GM21390 (cell line): ENCODE data around the gene FADS2.
A peak's percentile ranks its signal among the peaks of the same experiment; 100 is the strongest.

Source experiments
- ATAC-seq: cut with Tn5 transposase; IDR thresholded peaks from one replicate; pipeline ENCODE4 v1.9.1; 2021; ENCODE audit not compliant: unreplicated experiment

The FADS2 gene

GRCh38 chr11:61827571-61828378, at the start of gene FADS2:
TSS of gene FADS2 (plus strand) at chr11:61828300. CDS start at chr11:61828391, 91 bp downstream.
- ATAC-seq = peak; percentile 75

GRCh38 chr11:61778357-61778886, 49.7 kb upstream of the FADS2 start:
- ATAC-seq = no peak

- ATAC-seq = no peak
Observed at GRCh38 chr11:61778920-61779650, 49.0 kb upstream of the FADS2 start.

GRCh38 chr11:61779666-61780525, 48.2 kb upstream of the FADS2 start:
- no peak for ATAC-seq

- no peak for ATAC-seq
Observed at GRCh38 chr11:61780581-61781162, 47.4 kb upstream of the FADS2 start.

- ATAC-seq = no peak
Observed at GRCh38 chr11:61781585-61781984, 46.5 kb upstream of the FADS2 start.

- ATAC-seq = no peak
Observed at GRCh38 chr11:61782299-61782698, 45.8 kb upstream of the FADS2 start.

- ATAC-seq = no peak
Observed at GRCh38 chr11:61782841-61783240, 45.3 kb upstream of the FADS2 start.

GRCh38 chr11:61783717-61784505, 44.2 kb upstream of the FADS2 start:
- ATAC-seq = no peak

- no peak for ATAC-seq
Observed at GRCh38 chr11:61784506-61784805, 43.6 kb upstream of the FADS2 start.

GRCh38 chr11:61785837-61786402, 42.2 kb upstream of the FADS2 start:
- ATAC-seq = no peak

- ATAC-seq = no peak
Observed at GRCh38 chr11:61787928-61788491, 40.1 kb upstream of the FADS2 start.

GRCh38 chr11:61791737-61792309, 36.3 kb upstream of the FADS2 start:
- no peak for ATAC-seq

GRCh38 chr11:61792310-61793082, 35.6 kb upstream of the FADS2 start, which contains the start of the genes FEN1 and TMEM258:
TSS of gene FEN1 (plus strand) at chr11:61792911. CDS start at chr11:61795362, 2,451 bp downstream.
TSS of gene TMEM258 (minus strand) at chr11:61792599. CDS start at chr11:61792558, 41 bp downstream.
- peak; percentile 87 for ATAC-seq

GRCh38 chr11:61793083-61793828, 34.8 kb upstream of the FADS2 start:
- peak; percentile 19 for ATAC-seq

GRCh38 chr11:61793829-61794204, 34.3 kb upstream of the FADS2 start:
- no peak for ATAC-seq

GRCh38 chr11:61794579-61794978, 33.5 kb upstream of the FADS2 start:
- no peak for ATAC-seq
